Ishikawa (cell line): ENCODE data around the gene FHIT.

Experiments used
- CEBPB ChIP-seq: IDR thresholded peaks from 2 replicates; pipeline ENCODE4 v1.6.1; 2012
- CREB1 ChIP-seq: IDR thresholded peaks from 2 replicates; pipeline ENCODE4 v1.6.1; 2012; ENCODE audit warnings: low read depth
- EGR1 ChIP-seq: IDR thresholded peaks from 2 replicates; pipeline ENCODE4 v1.6.1; 2012
- EP300 ChIP-seq: IDR thresholded peaks from 2 replicates; pipeline ENCODE4 v1.6.1; 2012; ENCODE audit warnings: borderline replicate concordance
- FOXM1 ChIP-seq: IDR thresholded peaks from 2 replicates; pipeline ENCODE4 v1.6.1; 2012; ENCODE audit warnings: low read depth, borderline replicate concordance
- NFIC ChIP-seq: IDR thresholded peaks from 2 replicates; pipeline ENCODE4 v1.6.1; 2012
- RAD21 ChIP-seq: IDR thresholded peaks from 2 replicates; pipeline ENCODE4 v1.6.1; 2012; ENCODE audit warnings: low read depth
- REST ChIP-seq: IDR thresholded peaks from 2 replicates; pipeline ENCODE4 v1.6.1; 2012; ENCODE audit warnings: low read depth, mild to moderate bottlenecking
- TAF1 ChIP-seq: IDR thresholded peaks from 2 replicates; pipeline ENCODE4 v1.6.1; 2012; ENCODE audit warnings: low read depth, mild to moderate bottlenecking
- TCF12 ChIP-seq: IDR thresholded peaks from 2 replicates; pipeline ENCODE4 v1.6.1; 2012; ENCODE audit warnings: low read depth
- TEAD4 ChIP-seq: IDR thresholded peaks from 2 replicates; pipeline ENCODE4 v1.6.1; 2012
- USF1 ChIP-seq: IDR thresholded peaks from 2 replicates; pipeline ENCODE4 v1.6.1; 2012
- YY1 ChIP-seq: IDR thresholded peaks from 2 replicates; pipeline ENCODE4 v1.6.1; 2012; ENCODE audit warnings: low read depth
- ZBTB7A ChIP-seq: IDR thresholded peaks from 2 replicates; pipeline ENCODE4 v1.6.1; 2012; ENCODE audit warnings: low read depth
- TF ChIP-seq, protein P1 (sequence below): IDR thresholded peaks from 2 replicates; pipeline ENCODE4 v1.6.1; 2012

The FHIT gene

GRCh38 chr3:59754456-59755129 is 1496.7 kb downstream of the FHIT start:
- TF ChIP-seq RAD21 (no peak), NFIC (no peak), TAF1 (no peak), ZBTB7A (no peak), TCF12 (no peak)

DNA sequence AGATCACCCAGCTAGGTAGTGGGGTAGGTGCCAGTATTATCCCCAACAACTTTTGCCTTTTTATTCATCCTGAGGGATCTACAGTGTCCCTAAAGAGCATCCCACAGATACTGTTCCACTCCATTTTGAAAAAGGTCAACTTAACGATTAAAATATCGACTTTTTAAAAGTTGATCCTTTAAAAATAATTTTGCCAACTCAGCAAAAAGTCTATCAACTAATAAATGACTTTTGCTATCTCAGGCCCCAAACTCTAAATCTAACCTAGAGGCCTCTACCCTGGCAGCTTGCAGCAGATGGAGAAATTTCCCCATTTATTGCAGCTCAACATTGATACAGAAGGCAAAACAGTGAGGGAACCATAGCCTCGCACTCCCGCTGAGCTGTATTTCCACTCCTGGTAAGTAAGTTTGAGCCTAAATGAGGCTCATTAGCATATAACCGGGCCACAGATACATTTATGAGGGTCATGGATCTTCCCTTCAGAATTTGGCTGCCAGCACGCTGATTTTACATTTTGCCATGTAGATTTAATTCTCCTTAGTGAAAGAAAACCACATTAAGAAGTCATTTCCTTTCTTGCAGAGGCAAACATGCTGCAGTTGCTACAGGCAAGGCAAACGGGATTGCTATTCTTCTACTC is 1497.3 kb downstream of the FHIT start:
- no peak for TF ChIP-seq EP300
- TF ChIP-seq RAD21: no peak
- no peak for TF ChIP-seq YY1
- TF ChIP-seq TEAD4: no peak
- no peak for TF ChIP-seq ZBTB7A
- no peak for TF ChIP-seq TAF1
- no peak for TF ChIP-seq CREB1
- no peak for TF ChIP-seq USF1
- TF ChIP-seq TCF12: no peak
- TF ChIP-seq REST: no peak
- TF ChIP-seq, protein P1, sequence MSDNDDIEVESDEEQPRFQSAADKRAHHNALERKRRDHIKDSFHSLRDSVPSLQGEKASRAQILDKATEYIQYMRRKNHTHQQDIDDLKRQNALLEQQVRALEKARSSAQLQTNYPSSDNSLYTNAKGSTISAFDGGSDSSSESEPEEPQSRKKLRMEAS: no peak
- TF ChIP-seq CEBPB: no peak
- TF ChIP-seq EGR1: no peak
- no peak for TF ChIP-seq FOXM1
- no peak for TF ChIP-seq NFIC

DNA sequence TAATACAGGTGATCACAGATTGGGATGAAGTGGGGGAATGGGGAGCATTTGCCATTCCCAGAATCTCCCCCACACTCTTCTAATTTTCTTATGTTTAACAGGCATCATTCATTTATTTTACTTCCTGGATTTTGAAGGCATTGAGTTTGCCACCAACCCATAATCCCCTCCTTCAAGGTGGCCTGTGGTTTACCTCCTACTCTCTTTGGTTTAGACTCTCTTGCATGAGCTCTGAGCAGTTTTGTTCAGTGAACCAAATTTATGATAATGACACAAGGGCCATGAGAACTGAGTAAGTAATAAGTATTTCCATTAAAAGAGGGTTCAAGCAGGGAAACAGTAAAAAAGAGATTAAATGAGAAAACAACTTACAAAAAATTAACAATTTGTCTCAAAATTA is 1498.3 kb downstream of the FHIT start:
- TF ChIP-seq, protein P1: no peak
- no peak for TF ChIP-seq TEAD4
- TF ChIP-seq CREB1: no peak
- no peak for TF ChIP-seq REST
- no peak for TF ChIP-seq YY1
- TF ChIP-seq ZBTB7A: no peak
- TF ChIP-seq RAD21: no peak
- no peak for TF ChIP-seq TCF12
- no peak for TF ChIP-seq CEBPB
- TF ChIP-seq TAF1: no peak

GRCh38 chr3:59751606-59752005 is 1499.6 kb downstream of the FHIT start:
- TF ChIP-seq ZBTB7A (no peak), YY1 (no peak), EGR1 (no peak), FOXM1 (no peak), TAF1 (no peak), CEBPB (no peak), REST (no peak), CREB1 (no peak), TEAD4 (no peak), EP300 (no peak), RAD21 (no peak), TCF12 (no peak), USF1 (no peak), NFIC (no peak)
- TF ChIP-seq, protein P1: no peak
